Measurements from ENCODE around the gene PFKFB2.

Gene PFKFB2

DNA sequence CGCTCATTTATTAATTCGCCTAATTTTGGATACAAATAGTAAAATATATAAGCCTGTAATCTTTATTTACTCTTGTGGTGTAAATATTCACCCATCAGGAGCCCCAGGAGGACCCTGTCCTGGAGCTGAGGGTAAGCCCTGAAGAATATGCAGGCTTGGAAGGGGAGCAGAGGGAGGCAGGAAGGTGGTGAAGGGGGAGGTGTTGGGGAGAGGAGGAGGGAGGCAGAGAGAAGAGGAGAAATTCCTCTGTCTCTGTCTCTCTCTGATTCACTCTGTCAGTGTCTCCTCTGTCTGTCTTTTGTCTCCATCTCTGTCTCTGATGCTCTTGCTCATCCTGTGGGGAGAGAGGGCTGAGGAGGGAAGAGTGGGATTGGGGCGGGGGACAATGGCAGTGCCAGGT is 32.8 kb downstream of the PFKFB2 start:
- Histone ChIP-seq H3K4me1 (peaks cover 13% of the 10 kb centered on the region), H3K4me2 (no peak overlapping the region), H3K4me3 (no peak overlapping the region), H3K9ac (no peak overlapping the region), H3K9me3 (no peaks in the 10 kb centered on the region), H4K20me1 (no peaks in the 10 kb centered on the region), H3K27ac (no peak overlapping the region), H3K27me3 (no peaks in the 10 kb centered on the region), H3K36me3 (no peaks in the 10 kb centered on the region)
- TF ChIP-seq Cebpa-rat (IDR thresholded peaks at IDR 0.05) = no peak

DNA sequence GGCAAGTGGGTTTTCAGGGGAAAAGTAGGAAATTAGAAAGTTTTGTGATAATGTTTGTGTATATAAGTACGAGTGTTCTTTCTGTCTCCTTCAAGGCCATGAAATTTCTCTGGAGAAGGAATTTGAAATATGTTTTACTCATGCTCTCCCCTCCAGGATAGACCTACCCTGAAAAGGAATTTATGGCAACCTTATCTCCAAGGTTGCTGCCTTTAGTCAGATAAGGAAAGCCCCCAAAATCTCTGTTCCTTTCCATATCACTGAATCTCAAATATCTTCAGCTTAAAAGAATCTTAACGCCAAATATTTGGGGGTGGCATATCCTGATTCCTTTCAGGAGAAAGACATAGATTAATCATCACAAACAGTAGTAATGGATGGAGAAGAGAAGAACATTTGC is 35.1 kb downstream of the PFKFB2 start:
- no peaks in the 10 kb centered on the region for H3K36me3 ChIP-seq
- H3K27ac ChIP-seq = no peak overlapping the region
- H3K4me3 ChIP-seq = no peak overlapping the region

DNA sequence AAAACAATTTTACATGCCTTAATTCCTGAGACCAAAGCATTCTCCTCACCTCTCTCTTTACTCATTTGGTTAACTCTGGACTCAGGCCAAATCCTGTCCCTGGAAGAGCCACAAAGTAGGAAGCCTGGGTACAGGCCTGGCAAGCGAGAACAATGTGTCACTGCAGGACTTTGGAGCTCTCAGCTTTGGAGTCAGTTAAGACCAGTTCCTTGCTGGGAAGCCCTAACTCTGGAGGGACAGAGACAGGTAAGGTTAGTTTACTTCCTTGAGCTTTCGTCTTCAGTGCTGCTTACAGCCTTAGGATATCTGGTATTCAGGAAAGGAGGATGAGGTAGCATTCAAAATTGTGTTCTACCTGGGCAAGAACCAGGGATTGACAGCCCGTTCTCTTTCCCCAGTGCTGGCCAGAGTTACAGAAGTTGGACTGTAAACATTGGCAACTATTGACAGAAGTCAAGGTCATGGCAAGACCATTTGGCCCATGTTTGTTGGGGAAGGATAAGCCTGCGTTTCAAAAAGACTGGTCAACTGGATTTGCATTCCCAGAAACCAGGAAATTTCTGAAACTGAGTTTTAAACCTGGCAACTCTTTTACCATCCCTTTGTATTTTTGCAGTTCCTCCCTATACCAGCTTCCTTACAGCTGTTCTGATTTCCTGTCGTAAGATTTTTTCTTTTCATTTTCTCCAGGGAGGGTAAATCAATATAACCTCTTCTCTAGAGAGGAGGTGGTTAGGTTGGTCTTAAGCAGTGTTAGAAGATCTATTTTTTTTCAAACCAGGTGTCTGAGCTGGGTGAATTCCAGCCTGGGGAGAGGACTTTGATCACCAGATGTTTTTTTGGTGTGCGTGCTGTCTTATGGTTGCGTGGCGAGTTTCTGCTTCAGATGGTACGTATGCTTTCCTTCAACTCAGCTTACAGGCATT is 35.9 kb downstream of the PFKFB2 start, which contains the start of gene C4BPB:
C4BPB (plus strand) TSS at position 160 of the 926 bp plus-strand sequence; CDS start at position 832, 672 bp downstream.
- no peak within 1 kb of the TSS for H3K27ac ChIP-seq
- H3K9me3 ChIP-seq = no peaks in the 10 kb centered on the region
- H3K4me2 ChIP-seq = peak within 1 kb of the TSS; percentile 56
- H3K4me3 ChIP-seq = no peak within 1 kb of the TSS
- no peak within 1 kb of the TSS for H3K9ac ChIP-seq
- H4K20me1 ChIP-seq = no peaks in the 10 kb centered on the region
- TF ChIP-seq Cebpa-rat (IDR thresholded peaks at IDR 0.05) = no peak
- H3K27me3 ChIP-seq = no peaks in the 10 kb centered on the region
- H3K4me1 ChIP-seq = peaks cover 13% of the 10 kb centered on the region
- H3K36me3 ChIP-seq = no peaks in the 10 kb centered on the region

More for the DNA sequence above, 35.1 kb downstream of the PFKFB2 start:
- H3K27me3 ChIP-seq = no peaks in the 10 kb centered on the region
- no peak overlapping the region for H3K9ac ChIP-seq
- H3K9me3 ChIP-seq = no peaks in the 10 kb centered on the region
- H4K20me1 ChIP-seq = no peaks in the 10 kb centered on the region
- H3K4me1 ChIP-seq = peaks cover 13% of the 10 kb centered on the region
- H3K4me2 ChIP-seq = no peak overlapping the region
- TF ChIP-seq Cebpa-rat (IDR thresholded peaks at IDR 0.05) = no peak

DNA sequence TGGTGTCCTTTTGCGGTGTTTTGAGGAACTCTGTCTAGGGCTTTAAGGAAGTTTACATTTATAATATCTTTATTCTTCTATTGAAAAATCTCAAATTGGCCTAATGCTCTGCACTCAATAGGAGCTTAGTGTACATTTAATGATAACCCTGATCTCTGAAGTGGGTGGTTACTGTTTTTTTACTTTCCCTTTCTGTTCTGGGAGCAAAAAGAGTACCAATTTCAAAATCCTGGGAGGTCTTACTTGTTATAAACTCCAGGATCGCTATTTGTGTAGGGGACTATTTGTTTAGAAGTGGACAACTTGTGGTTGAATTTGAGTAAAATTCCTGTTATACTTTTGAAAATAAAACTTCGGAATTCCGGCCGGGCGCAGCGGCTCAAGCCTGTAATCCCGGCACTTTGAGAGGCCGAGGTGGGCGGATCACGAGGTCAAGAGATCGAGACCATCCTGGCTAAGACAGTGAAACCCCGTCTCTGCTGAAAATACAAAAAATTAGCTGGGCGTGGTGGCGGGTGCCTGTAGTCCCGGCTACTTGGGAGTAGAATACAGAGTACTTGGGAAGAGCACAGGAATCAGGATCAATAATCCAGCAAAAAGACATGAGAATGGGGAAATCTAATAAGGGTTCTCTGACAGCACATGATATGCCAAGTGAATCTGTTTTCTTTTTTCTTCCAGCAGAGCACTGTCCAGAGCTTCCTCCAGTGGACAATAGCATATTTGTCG is 36.7 kb downstream of the PFKFB2 start:
- H4K20me1 ChIP-seq = no peaks in the 10 kb centered on the region
- no peak overlapping the region for H3K27ac ChIP-seq
- no peaks in the 10 kb centered on the region for H3K36me3 ChIP-seq
- no peak overlapping the region for H3K4me3 ChIP-seq
- peaks cover 13% of the 10 kb centered on the region for H3K4me1 ChIP-seq
- no peak for TF ChIP-seq Cebpa-rat (IDR thresholded peaks at IDR 0.05)
- H3K9me3 ChIP-seq = no peaks in the 10 kb centered on the region
- peak overlapping the region; percentile 56 for H3K4me2 ChIP-seq
- H3K9ac ChIP-seq = no peak overlapping the region
- H3K27me3 ChIP-seq = no peaks in the 10 kb centered on the region

DNA sequence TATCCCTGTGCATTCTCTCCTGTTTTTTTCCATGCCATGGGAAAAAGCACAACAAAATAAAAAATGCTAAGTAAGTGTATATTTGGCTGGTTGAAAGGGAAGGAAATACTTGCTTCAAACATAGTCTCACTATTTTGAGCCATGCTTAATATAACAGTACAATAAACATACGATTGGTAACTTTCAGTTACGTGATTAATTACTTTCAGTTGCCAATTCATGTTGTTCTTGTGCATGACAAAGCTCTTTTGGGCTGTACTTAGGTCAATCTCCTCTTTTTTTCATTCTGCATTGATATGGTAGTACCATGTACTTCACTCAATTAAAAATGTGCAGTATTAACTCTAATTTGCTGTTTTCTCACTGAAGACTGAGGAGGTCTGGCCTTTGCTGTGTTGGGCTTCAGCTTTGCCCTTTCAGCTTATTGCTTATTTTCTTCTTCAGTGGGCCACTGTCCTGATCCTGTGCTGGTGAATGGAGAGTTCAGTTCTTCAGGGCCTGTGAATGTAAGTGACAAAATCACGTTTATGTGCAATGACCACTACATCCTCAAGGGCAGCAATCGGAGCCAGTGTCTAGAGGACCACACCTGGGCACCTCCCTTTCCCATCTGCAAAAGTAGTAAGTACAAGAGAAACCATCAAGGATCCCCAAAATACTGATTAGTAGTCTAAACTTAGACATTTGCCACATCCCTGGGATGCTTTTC is 38.3 kb downstream of the PFKFB2 start:
- Histone ChIP-seq H3K9ac (no peak overlapping the region), H3K4me3 (no peak overlapping the region), H3K9me3 (no peaks in the 10 kb centered on the region), H3K36me3 (no peaks in the 10 kb centered on the region), H3K27me3 (no peaks in the 10 kb centered on the region), H4K20me1 (no peaks in the 10 kb centered on the region), H3K4me2 (no peak overlapping the region), H3K27ac (no peak overlapping the region), H3K4me1 (peaks cover 13% of the 10 kb centered on the region)
- TF ChIP-seq Cebpa-rat (IDR thresholded peaks at IDR 0.05) = no peak

DNA sequence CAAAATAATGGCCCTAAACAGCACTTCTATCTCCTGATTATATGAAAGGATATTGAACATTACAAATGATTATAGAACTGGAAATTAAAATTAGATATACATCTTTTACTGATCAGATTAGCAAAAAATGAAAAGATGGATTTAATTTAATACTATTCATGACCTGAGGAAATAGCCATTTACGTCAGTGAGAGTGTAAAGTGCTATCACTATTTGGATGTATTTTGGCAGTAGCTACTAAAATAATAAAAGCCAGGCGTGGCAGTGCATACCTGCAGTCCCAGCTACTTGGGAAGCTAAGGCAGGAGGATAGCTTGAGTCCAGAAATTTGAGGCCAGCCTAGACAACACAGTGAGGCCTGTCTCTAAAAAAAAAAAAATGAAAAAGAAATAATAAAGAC is 40.9 kb downstream of the PFKFB2 start:
- Histone ChIP-seq H3K27ac (no peak overlapping the region), H3K36me3 (no peaks in the 10 kb centered on the region), H4K20me1 (no peaks in the 10 kb centered on the region), H3K4me3 (no peak overlapping the region), H3K4me1 (peaks cover 9% of the 10 kb centered on the region), H3K9ac (no peak overlapping the region), H3K4me2 (no peak overlapping the region), H3K9me3 (peaks cover 10% of the 10 kb centered on the region), H3K27me3 (no peaks in the 10 kb centered on the region)
- TF ChIP-seq Cebpa-rat (IDR thresholded peaks at IDR 0.05) = no peak

DNA sequence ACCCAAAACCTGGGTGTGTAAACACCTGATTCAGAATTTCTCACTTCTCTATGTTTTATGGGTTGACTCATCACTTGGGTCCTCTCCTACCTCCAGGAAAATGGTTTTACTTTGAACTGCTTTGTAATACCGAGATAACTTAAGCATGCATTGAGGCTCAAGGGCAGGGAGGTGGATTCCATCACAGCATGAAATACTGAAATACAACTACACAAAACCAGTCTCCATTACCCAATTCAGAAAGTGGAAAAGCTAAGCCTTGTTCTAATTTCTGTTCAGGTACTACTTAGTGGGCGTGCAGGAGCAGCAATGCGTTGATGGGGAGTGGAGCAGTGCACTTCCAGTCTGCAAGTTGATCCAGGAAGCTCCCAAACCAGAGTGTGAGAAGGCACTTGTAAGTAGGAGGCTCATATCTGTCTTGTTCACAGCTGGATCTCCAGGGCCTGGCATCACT is 44.8 kb downstream of the PFKFB2 start:
- Histone ChIP-seq H4K20me1 (no peaks in the 10 kb centered on the region), H3K4me1 (no peaks in the 10 kb centered on the region), H3K27me3 (no peaks in the 10 kb centered on the region), H3K27ac (no peak overlapping the region), H3K4me2 (no peak overlapping the region), H3K36me3 (no peaks in the 10 kb centered on the region), H3K9me3 (peaks cover 14% of the 10 kb centered on the region), H3K4me3 (no peak overlapping the region), H3K9ac (no peak overlapping the region)
- no peak for TF ChIP-seq Cebpa-rat (IDR thresholded peaks at IDR 0.05)

DNA sequence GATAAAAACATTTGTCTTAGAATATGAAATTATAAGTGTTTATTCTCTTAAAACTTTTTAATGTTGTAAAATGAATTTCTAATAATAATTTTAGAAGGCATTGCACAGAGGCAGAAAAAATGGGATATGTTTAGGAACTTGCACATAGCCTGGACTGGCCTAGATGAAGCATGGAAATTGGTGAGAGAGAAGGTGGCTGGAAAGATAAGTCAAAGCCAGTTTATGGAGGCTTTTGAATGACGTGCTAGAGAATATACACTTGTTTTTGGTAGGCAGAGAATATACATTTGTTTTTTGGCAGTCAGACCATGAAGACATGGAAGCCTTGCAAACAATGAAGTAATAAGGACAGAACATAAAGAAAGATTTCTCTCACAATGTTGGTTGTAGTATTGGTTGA is 48.6 kb downstream of the PFKFB2 start:
- Histone ChIP-seq H3K4me3 (no peak overlapping the region), H3K27ac (no peak overlapping the region), H3K4me2 (no peak overlapping the region), H4K20me1 (no peaks in the 10 kb centered on the region), H3K4me1 (no peaks in the 10 kb centered on the region), H3K9me3 (peaks cover 14% of the 10 kb centered on the region), H3K9ac (no peak overlapping the region), H3K36me3 (no peaks in the 10 kb centered on the region), H3K27me3 (no peaks in the 10 kb centered on the region)
- TF ChIP-seq Cebpa-rat (IDR thresholded peaks at IDR 0.05) = no peak

DNA sequence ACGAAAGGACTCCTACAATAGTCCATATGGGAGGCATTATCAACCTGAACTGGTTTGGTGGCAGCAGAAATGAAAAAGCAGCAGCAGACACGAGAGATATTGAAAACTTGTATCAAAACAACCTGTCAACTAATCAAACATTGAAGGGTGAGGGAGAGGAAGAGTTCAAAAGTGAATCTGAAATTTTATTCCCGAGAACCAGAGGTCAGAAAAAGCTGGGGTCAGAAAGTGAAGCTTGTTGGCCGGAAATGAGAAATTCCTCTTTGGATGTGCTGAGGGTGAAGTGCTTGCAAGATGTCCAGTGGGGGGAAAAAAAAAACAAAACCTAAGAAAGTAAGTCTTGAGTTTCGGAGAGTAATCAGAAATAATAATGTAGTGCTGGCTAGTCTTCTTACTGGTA is 49.1 kb downstream of the PFKFB2 start:
- no peaks in the 10 kb centered on the region for H3K27me3 ChIP-seq
- H3K4me3 ChIP-seq = no peak overlapping the region
- TF ChIP-seq Cebpa-rat (IDR thresholded peaks at IDR 0.05) = no peak
- H3K4me2 ChIP-seq = no peak overlapping the region
- H3K27ac ChIP-seq = no peak overlapping the region
- H4K20me1 ChIP-seq = no peaks in the 10 kb centered on the region
- H3K36me3 ChIP-seq = no peaks in the 10 kb centered on the region
- H3K9me3 ChIP-seq = peaks cover 14% of the 10 kb centered on the region
- no peaks in the 10 kb centered on the region for H3K4me1 ChIP-seq
- no peak overlapping the region for H3K9ac ChIP-seq
